Trophoblast cell (in vitro differentiated cells and primary cell): ENCODE measurements around the gene FNDC1.

ENCODE experiments used
- DNase-seq, 2 donors: peaks; one replicate each; pipeline ENCODE4 v3.0.0-alpha.2; 2016
- H2AFZ ChIP-seq: 2 replicates; pipeline ENCODE4 v1.6.1; 2013; ENCODE audit warnings: low read length, moderate library complexity, mild to moderate bottlenecking; ENCODE audit not compliant: insufficient read depth, poor library complexity
- H2AK5ac ChIP-seq: 2 replicates; pipeline ENCODE4 v1.6.1; 2013; ENCODE audit warnings: mild to moderate bottlenecking, low read length
- H2BK120ac ChIP-seq: 2 replicates; pipeline ENCODE4 v1.6.1; 2013; ENCODE audit warnings: low read length, mild to moderate bottlenecking, moderate library complexity; ENCODE audit not compliant: insufficient read depth, poor library complexity
- H2BK12ac ChIP-seq: 2 replicates; pipeline ENCODE4 v1.6.1; 2013; ENCODE audit warnings: mild to moderate bottlenecking, low read length, moderate library complexity
- H2BK5ac ChIP-seq: 2 replicates; pipeline ENCODE4 v1.6.1; 2013; ENCODE audit warnings: low read length, low read depth, moderate library complexity, mild to moderate bottlenecking; ENCODE audit not compliant: poor library complexity
- H3K14ac ChIP-seq: 2 replicates; pipeline ENCODE4 v1.6.1; 2013; ENCODE audit warnings: mild to moderate bottlenecking, low read length
- H3K18ac ChIP-seq: 2 replicates; pipeline ENCODE4 v1.6.1; 2013; ENCODE audit warnings: mild to moderate bottlenecking, low read length
- H3K23ac ChIP-seq: 2 replicates; pipeline ENCODE4 v1.6.1; 2013; ENCODE audit warnings: low read length
- H3K27ac ChIP-seq: 2 replicates; pipeline ENCODE4 v1.5.1; 2013; ENCODE audit warnings: low read depth, mild to moderate bottlenecking, inconsistent platforms, low read length, moderate library complexity
- H3K27me3 ChIP-seq: 2 replicates; pipeline ENCODE4 v1.6.1; 2013; ENCODE audit warnings: inconsistent platforms, mild to moderate bottlenecking, low read length, moderate library complexity; ENCODE audit not compliant: insufficient read depth
- H3K36me3 ChIP-seq, 2 experiments: 1 replicate in 1 of 2; 2 replicates in 1 of 2; pipeline ENCODE4 v1.6.1; 2013; ENCODE audit warnings: low read length in 2 of 2, mild to moderate bottlenecking in 2 of 2, moderate library complexity in 1 of 2; ENCODE audit not compliant: insufficient read depth in 2 of 2, control insufficient read depth in 1 of 2
- H3K4ac ChIP-seq: 2 replicates; pipeline ENCODE4 v1.6.1; 2013; ENCODE audit warnings: low read depth, mild to moderate bottlenecking, low read length, moderate library complexity
- H3K4me1 ChIP-seq, 2 experiments: 1 replicate in 1 of 2; 2 replicates in 1 of 2; pipeline ENCODE4 v1.6.1; 2013; ENCODE audit warnings: low read length in 2 of 2, mild to moderate bottlenecking in 2 of 2, moderate library complexity in 1 of 2; ENCODE audit not compliant: insufficient read depth in 2 of 2, control insufficient read depth in 1 of 2
- H3K4me2 ChIP-seq: 2 replicates; pipeline ENCODE4 v1.6.1; 2013; ENCODE audit warnings: inconsistent platforms, mild to moderate bottlenecking, low read length, moderate library complexity
- H3K4me3 ChIP-seq: 2 replicates; pipeline ENCODE4 v1.5.1; 2013; ENCODE audit warnings: mild to moderate bottlenecking, low read depth, low read length, inconsistent platforms
- H3K79me1 ChIP-seq: one replicate; pipeline ENCODE4 v1.6.1; 2013; ENCODE audit warnings: low read length
- H3K79me2 ChIP-seq: 2 replicates; pipeline ENCODE4 v1.6.1; 2013; ENCODE audit warnings: low read length, mild to moderate bottlenecking; ENCODE audit not compliant: control insufficient read depth, insufficient read depth, poor library complexity
- H3K9ac ChIP-seq: 2 replicates; pipeline ENCODE4 v1.6.1; 2013; ENCODE audit warnings: mild to moderate bottlenecking, low read length
- H3K9me3 ChIP-seq: 2 replicates; pipeline ENCODE4 v1.6.1; 2013; ENCODE audit warnings: low read depth, mild to moderate bottlenecking, control low read depth, inconsistent platforms, low read length; ENCODE audit not compliant: insufficient read depth
- H4K12ac ChIP-seq: 2 replicates; pipeline ENCODE4 v1.6.1; 2013; ENCODE audit warnings: low read depth, mild to moderate bottlenecking, low read length, moderate library complexity
- H4K8ac ChIP-seq: 2 replicates; pipeline ENCODE4 v1.6.1; 2013; ENCODE audit warnings: low read depth, mild to moderate bottlenecking, low read length, moderate library complexity
- H4K91ac ChIP-seq: one replicate; pipeline ENCODE4 v1.6.1; 2013; ENCODE audit warnings: low read depth, mild to moderate bottlenecking, low read length, moderate library complexity
- WGBS: extraction: QIAGEN DNeasy Blood & Tissue Kit; methylation state at CpG from one replicate; pipeline ENCODE4 v1.1.7; 2013; ENCODE audit warnings: missing lambda C conversion rate; ENCODE audit not compliant: insufficient read length, insufficient coverage; ENCODE audit errors: extremely low coverage; 5-methylcytosine and 5-hydroxymethylcytosine counted together

The FNDC1 gene

GRCh38 chr6:159224452-159224851 lies 55.3 kb downstream of the FNDC1 start:
- Histone ChIP-seq H4K91ac (no peak overlapping the region), H2AK5ac (no peak overlapping the region)

DNA sequence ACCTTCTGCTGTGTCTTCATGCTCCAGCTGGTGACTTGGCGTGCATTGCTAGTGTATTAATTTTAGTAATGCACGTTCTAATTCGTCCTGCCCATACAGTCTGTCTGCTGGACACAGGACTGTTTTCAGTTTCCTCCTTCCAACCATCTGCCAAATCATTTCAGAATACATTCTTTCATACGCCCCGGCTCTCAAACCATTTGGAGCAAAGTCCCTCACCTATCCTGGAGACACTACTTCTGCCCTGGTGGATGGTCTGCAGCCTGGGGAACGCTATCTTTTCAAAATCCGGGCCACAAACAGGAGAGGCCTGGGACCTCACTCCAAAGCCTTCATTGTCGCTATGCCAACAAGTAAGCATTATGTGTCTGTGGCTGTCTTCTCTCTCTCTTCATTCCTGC lies 60.5 kb downstream of the FNDC1 start:
- H3K4me1 ChIP-seq = no peaks in the 10 kb centered on the region
- no peak overlapping the region for H3K9ac ChIP-seq
- DNase-seq = no peak
- no peak overlapping the region for H2AK5ac ChIP-seq
- H4K12ac ChIP-seq = no peak overlapping the region
- H3K4me2 ChIP-seq = no peak overlapping the region
- no peaks in the 10 kb centered on the region for H3K79me2 ChIP-seq
- H3K4ac ChIP-seq = no peak overlapping the region
- no peak overlapping the region for H3K18ac ChIP-seq
- H3K27me3 ChIP-seq = peaks cover 22% of the 10 kb centered on the region
- H3K23ac ChIP-seq = no peak overlapping the region
- H3K14ac ChIP-seq = no peak overlapping the region
- H3K36me3 ChIP-seq = no peaks in the 10 kb centered on the region
- H3K4me3 ChIP-seq = no peak overlapping the region
- no peak overlapping the region for H2AFZ ChIP-seq
- no CpG with 5 or more reads among the region's 8 CpGs for WGBS
- H4K8ac ChIP-seq = no peak overlapping the region
- H4K91ac ChIP-seq = no peak overlapping the region
- no peak overlapping the region for H2BK120ac ChIP-seq
- no peak overlapping the region for H2BK12ac ChIP-seq
- H3K9me3 ChIP-seq = peaks cover 4% of the 10 kb centered on the region
- H3K79me1 ChIP-seq = no peaks in the 10 kb centered on the region
- H2BK5ac ChIP-seq = no peak overlapping the region
- H3K27ac ChIP-seq = no peak overlapping the region

More at GRCh38 chr6:159224452-159224851, 55.3 kb downstream of the FNDC1 start:
- no peaks in the 10 kb centered on the region for H3K4me1 ChIP-seq
- no peak overlapping the region for H3K23ac ChIP-seq
- H3K9ac ChIP-seq = no peak overlapping the region
- H2BK5ac ChIP-seq = no peak overlapping the region
- no peaks in the 10 kb centered on the region for H3K9me3 ChIP-seq
- H3K79me1 ChIP-seq = no peaks in the 10 kb centered on the region
- no peak overlapping the region for H4K12ac ChIP-seq
- no peaks in the 10 kb centered on the region for H3K79me2 ChIP-seq
- no peak for DNase-seq
- no peak overlapping the region for H3K4ac ChIP-seq
- H3K4me3 ChIP-seq = no peak overlapping the region
- no peak overlapping the region for H2BK12ac ChIP-seq
- H2BK120ac ChIP-seq = no peak overlapping the region
- H4K8ac ChIP-seq = no peak overlapping the region
- no peak overlapping the region for H3K18ac ChIP-seq
- H3K27ac ChIP-seq = no peak overlapping the region
- H3K36me3 ChIP-seq = no peaks in the 10 kb centered on the region
- H3K27me3 ChIP-seq = no peaks in the 10 kb centered on the region
- no peak overlapping the region for H3K4me2 ChIP-seq
- H2AFZ ChIP-seq = no peak overlapping the region
- no CpG with 5 or more reads among the region's 2 CpGs for WGBS
- no peak overlapping the region for H3K14ac ChIP-seq

GRCh38 chr6:159232106-159232645 lies 63.0 kb downstream of the FNDC1 start:
- H2AFZ ChIP-seq = no peak overlapping the region
- no peaks in the 10 kb centered on the region for H3K79me2 ChIP-seq
- H3K79me1 ChIP-seq = no peaks in the 10 kb centered on the region
- H3K4me3 ChIP-seq = no peak overlapping the region
- H3K14ac ChIP-seq = no peak overlapping the region
- no peak overlapping the region for H4K12ac ChIP-seq
- H3K9ac ChIP-seq = no peak overlapping the region
- H3K27ac ChIP-seq = no peak overlapping the region
- no peak overlapping the region for H2AK5ac ChIP-seq
- H3K4ac ChIP-seq = no peak overlapping the region
- H2BK5ac ChIP-seq = no peak overlapping the region
- no peak overlapping the region for H2BK120ac ChIP-seq
- H4K8ac ChIP-seq = no peak overlapping the region
- no peak for DNase-seq
- no peaks in the 10 kb centered on the region for H3K36me3 ChIP-seq
- peaks cover 24% of the 10 kb centered on the region for H3K27me3 ChIP-seq
- H3K18ac ChIP-seq = no peak overlapping the region
- H3K9me3 ChIP-seq = peaks cover 4% of the 10 kb centered on the region
- no peak overlapping the region for H3K4me2 ChIP-seq
- WGBS = no CpG with 5 or more reads among the region's 38 CpGs
- H3K23ac ChIP-seq = no peak overlapping the region
- H2BK12ac ChIP-seq = no peak overlapping the region
- H3K4me1 ChIP-seq = no peaks in the 10 kb centered on the region
- H4K91ac ChIP-seq = no peak overlapping the region

DNA sequence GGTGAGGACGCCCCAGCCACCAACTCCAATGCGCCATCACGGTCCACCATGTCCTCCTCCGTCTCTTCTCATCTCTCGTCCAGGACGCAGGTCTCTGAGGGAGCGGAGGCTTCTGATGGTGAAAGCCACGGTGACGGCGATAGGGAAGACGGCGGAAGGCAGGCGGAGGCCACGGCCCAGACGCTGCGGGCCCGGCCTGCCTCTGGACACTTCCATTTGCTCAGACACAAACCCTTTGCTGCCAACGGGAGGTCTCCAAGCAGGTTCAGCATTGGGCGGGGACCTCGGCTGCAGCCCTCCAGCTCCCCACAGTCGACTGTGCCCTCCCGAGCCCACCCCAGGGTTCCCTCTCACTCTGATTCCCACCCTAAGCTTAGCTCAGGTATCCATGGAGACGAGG lies 63.6 kb downstream of the FNDC1 start:
- H2AFZ ChIP-seq = no peak overlapping the region

More for the DNA sequence above, 63.6 kb downstream of the FNDC1 start:
- Histone ChIP-seq H2BK5ac (no peak overlapping the region), H4K8ac (no peak overlapping the region), H3K4me2 (no peak overlapping the region), H3K27ac (no peak overlapping the region), H3K4me1 (no peaks in the 10 kb centered on the region), H3K4ac (no peak overlapping the region), H3K79me2 (no peaks in the 10 kb centered on the region), H3K27me3 (peaks cover 24% of the 10 kb centered on the region), H3K79me1 (no peaks in the 10 kb centered on the region), H2BK120ac (no peak overlapping the region), H3K9me3 (peaks cover 4% of the 10 kb centered on the region), H3K4me3 (no peak overlapping the region), H3K36me3 (no peaks in the 10 kb centered on the region), H2BK12ac (no peak overlapping the region), H4K91ac (no peak overlapping the region), H2AK5ac (no peak overlapping the region), H3K14ac (no peak overlapping the region), H4K12ac (no peak overlapping the region), H3K23ac (no peak overlapping the region), H3K9ac (no peak overlapping the region), H3K18ac (no peak overlapping the region)
- DNase-seq = no peak
- no CpG with 5 or more reads among the region's 23 CpGs for WGBS
